NCI-H2081 (cell line): ENCODE data around the gene TYSND1.
"Not testable (repeated sequence)": the region's sequence is repeated elsewhere in the genome, so short reads cannot be mapped to it uniquely, and the experiment has no call there.

Experiments used
- DNase-seq, 2 experiments: peaks; one replicate each; lab custom pipeline; 2025; lab: John Stamatoyannopoulos, UW

The TYSND1 gene

GRCh38 chr10:70109064-70109729, 37.3 kb downstream of the TYSND1 start:
- no peak for DNase-seq

- no peak for DNase-seq
These were observed 39.3 kb downstream of the TYSND1 start for GRCh38 chr10:70106958-70107791.

- DNase-seq: no peak
These were observed 44.8 kb downstream of the TYSND1 start for GRCh38 chr10:70101668-70102067.

DNA sequence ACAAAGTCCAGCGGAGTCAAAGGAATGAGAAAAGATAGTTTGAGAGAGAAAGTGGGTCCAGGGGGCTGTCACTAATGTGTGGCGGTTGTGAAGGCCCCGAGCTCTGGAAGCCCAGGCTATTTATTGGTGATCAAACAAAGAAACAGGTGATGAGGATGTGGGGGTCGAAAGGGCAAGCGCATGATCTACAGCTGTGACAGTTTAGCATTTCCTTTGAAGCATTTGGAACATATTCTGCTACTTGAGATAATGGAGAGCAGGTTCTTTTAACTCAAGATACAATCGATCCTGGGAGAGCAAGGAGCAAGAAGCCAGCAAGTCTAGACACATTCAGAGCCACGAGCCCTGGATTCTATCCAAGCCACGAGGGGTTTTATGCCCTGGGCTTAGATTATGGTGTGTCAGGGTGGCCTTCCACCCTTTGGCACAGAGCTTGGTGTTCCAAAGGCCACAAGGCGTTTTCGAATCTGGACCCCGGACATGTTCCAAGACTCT, 45.4 kb downstream of the TYSND1 start:
- not testable (repeated sequence) for DNase-seq

- DNase-seq: no peak
These were observed 48.2 kb downstream of the TYSND1 start for GRCh38 chr10:70098271-70098670.

DNA sequence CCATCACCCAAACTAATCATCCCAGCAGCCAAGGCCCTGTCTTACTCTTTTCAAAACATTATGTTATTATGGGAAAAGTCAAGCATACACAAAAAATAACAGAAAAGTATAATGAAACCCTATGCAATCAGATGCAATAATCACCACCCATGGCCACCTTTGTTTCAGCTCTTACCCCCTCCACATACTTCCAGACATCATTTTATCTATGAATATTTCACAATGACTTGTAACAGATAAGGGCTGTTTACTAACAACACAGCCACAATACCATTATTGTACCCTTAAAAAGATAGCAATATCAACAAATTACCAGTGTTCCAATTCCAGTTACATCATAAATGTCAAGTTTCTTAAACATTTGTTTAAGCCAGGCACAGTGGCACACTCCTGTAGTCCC, 49.0 kb downstream of the TYSND1 start:
- no peak for DNase-seq

GRCh38 chr10:70096705-70097420, 49.6 kb downstream of the TYSND1 start:
- no peak for DNase-seq

GRCh38 chr10:70096016-70096704, 50.3 kb downstream of the TYSND1 start:
- no peak for DNase-seq

GRCh38 chr10:70094250-70094649, 52.2 kb downstream of the TYSND1 start:
- DNase-seq: no peak

- no peak for DNase-seq
These were observed 53.1 kb downstream of the TYSND1 start for GRCh38 chr10:70093335-70093944.

- no peak for DNase-seq
These were observed 54.1 kb downstream of the TYSND1 start for GRCh38 chr10:70092389-70092718.

DNA sequence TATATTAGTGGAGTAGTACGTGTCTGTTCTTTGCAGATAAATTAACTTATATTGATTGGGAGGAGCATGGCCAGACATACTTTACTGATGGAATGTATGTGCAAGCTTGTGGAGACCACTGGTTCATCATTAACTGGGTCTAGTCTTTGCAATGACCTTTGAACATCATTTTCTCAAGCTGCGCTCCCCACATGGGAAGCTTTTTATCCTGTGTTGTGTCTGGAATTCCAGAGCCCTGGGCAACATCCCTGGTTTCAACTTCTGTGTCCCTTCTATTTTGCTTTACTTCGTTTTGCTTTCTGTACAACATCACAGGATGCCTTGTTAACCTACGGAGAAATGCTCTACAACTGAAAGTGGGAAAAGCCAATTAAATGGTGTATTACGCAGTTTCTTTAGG, 55.5 kb downstream of the TYSND1 start:
- DNase-seq: no peak

DNA sequence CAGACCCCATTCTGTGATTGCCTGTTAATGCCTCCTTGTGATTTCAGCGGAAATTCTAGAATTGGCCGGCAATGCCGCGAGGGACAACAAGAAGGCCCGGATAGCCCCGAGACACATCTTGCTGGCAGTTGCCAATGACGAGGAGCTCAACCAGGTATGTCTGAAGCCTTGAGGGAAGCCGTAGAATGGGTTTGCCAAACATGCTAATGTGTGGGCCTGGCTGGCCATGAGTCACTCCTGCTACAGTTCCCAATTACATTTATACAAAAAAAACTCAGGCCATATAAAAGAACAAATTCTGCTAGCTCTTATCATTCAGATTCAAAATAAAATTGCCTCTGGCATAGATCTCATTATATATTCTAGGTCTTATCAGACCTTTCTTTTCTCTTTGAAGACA, 56.5 kb downstream of the TYSND1 start:
- no peak for DNase-seq

DNA sequence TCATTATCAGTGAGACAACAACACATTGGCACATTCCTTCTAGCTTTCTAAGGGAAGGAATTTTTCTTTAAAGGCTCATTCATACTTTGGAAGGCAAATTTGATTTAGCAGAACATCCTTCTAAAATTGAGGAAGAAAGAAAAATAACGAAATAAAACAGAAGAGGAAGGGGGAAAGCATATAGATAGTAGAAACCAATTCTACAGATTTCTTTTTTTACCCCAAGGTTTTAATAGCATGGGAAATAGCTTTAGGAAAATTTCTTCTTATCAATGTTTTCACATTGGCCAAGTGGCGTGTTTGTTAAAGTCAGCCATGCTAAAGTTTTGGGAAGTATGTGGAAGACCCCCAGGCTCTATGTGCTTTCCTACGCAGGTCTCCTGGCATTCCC, 58.2 kb downstream of the TYSND1 start:
- no peak for DNase-seq
